Measurements from ENCODE around the gene CYB5RL.

CYB5RL gene

DNA sequence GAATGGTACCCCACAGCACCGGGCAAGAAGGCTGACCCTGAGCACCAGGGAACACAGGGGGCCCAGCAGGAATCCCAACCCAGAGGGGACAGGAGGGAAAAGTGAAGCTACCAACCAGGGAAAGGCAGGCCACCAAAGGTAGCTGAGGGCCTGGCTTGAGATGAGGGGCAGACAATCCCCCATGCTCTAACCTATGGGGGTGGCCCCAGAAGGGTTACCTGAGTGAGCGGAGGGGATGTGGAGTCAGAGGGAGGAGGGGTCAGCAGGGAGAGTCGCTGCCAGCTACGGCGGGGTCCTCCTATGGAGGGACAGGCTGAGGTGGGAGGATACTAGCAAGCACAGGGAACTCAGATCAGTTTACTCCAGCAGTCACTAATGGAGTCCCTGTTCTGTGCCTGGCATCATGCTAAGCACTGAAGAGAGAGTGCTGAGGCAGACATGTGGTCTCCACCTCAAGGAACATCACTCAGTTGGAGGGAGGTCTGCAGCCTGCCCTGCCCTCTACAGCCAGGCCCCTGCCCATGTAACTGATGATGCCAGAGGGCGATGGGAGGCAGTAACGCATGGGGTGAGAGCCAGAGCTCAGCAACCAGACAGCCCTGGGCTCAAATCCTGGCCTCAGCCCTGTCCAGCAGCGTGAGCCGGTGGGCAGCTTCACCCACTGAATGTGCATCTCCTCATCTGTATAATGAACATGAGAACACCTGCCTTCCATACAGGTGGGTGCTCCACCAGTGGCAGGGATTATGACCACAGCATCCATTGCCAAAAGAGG is 21.3 kb downstream of the CYB5RL start:
- no peak overlapping the region for H3K27ac ChIP-seq
- no peaks in the 10 kb centered on the region for H3K36me3 ChIP-seq
- TF ChIP-seq, protein P1, sequence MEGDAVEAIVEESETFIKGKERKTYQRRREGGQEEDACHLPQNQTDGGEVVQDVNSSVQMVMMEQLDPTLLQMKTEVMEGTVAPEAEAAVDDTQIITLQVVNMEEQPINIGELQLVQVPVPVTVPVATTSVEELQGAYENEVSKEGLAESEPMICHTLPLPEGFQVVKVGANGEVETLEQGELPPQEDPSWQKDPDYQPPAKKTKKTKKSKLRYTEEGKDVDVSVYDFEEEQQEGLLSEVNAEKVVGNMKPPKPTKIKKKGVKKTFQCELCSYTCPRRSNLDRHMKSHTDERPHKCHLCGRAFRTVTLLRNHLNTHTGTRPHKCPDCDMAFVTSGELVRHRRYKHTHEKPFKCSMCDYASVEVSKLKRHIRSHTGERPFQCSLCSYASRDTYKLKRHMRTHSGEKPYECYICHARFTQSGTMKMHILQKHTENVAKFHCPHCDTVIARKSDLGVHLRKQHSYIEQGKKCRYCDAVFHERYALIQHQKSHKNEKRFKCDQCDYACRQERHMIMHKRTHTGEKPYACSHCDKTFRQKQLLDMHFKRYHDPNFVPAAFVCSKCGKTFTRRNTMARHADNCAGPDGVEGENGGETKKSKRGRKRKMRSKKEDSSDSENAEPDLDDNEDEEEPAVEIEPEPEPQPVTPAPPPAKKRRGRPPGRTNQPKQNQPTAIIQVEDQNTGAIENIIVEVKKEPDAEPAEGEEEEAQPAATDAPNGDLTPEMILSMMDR (IDR thresholded peaks at IDR 0.05; ENCODE audit: low read depth, low read length) = no peak
- H3K4me3 ChIP-seq (ENCODE audit: low read depth, low read length) = no peak overlapping the region
- no peaks in the 10 kb centered on the region for H3K9me3 ChIP-seq (ENCODE audit: severe bottlenecking)
- no peaks in the 10 kb centered on the region for H3K27me3 ChIP-seq (ENCODE audit: insufficient read depth, low read depth, severe bottlenecking)
- no peak for DNase-seq

DNA sequence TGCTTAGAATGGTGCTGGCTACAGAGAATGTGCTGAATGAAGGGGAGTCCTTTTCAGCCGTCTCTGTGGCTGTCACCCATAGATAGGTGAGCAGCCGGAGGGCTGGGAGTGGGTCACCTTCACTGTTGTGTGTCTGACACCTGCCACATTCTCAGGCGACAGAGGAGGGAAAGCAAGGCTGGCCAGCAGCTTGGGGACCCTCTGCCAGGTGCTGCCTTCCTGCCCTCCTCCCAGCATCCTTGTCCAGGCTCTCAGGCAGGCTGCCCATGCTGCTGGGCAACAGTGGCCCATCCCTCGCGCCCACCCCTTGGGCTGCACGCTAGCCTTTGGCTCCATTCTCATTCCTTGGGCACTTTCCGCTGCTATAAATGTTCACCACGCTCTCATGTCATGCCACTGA is 22.1 kb downstream of the CYB5RL start:
- Histone ChIP-seq H3K27ac (no peak overlapping the region), H3K9me3 (ENCODE audit: severe bottlenecking) (no peaks in the 10 kb centered on the region), H3K27me3 (ENCODE audit: insufficient read depth, low read depth, severe bottlenecking) (no peaks in the 10 kb centered on the region), H3K4me3 (ENCODE audit: low read depth, low read length) (no peak overlapping the region), H3K36me3 (no peaks in the 10 kb centered on the region)
- TF ChIP-seq, protein P1 (IDR thresholded peaks at IDR 0.05; ENCODE audit: low read depth, low read length) = no peak
- DNase-seq = no peak

DNA sequence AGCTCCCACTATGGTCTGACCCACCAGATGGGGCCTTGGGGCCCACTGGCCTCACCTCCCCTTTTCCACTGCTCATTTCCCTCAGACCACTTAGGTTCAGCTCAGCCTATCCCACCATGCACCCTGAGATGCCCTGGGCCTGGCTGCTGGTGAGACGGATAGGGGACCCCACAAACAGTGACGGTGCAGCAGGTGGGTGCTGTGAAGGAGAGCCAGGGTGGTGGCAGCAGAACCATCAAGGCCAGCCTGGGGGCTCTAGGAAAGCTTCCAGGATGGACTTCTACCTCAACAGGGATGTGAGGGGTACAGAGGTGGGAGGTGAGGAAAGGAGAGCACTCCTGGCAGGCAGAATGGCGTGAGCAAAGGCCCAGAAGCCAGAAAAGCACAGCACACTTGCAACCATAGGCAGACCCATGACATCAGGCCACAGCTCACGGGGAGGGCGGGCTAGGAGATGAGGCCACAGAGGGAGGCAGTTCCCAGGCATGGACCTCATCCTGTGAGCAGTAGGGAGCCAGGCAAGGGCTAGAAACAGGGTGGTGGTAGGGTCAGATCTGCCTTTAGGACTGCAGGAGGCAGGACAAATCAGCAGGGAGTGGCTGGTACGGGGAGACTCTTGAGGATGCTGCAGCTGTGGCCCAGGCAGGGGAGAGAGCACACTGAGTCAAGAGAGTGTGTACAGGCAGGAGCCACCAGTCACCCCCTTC is 23.1 kb downstream of the CYB5RL start:
- no peaks in the 10 kb centered on the region for H3K9me3 ChIP-seq (ENCODE audit: severe bottlenecking)
- no peak for DNase-seq
- no peak overlapping the region for H3K4me3 ChIP-seq (ENCODE audit: low read depth, low read length)
- no peak overlapping the region for H3K27ac ChIP-seq
- H3K27me3 ChIP-seq (ENCODE audit: insufficient read depth, low read depth, severe bottlenecking) = no peaks in the 10 kb centered on the region
- TF ChIP-seq, protein P1 (IDR thresholded peaks at IDR 0.05; ENCODE audit: low read depth, low read length) = no peak
- H3K36me3 ChIP-seq = no peaks in the 10 kb centered on the region

DNA sequence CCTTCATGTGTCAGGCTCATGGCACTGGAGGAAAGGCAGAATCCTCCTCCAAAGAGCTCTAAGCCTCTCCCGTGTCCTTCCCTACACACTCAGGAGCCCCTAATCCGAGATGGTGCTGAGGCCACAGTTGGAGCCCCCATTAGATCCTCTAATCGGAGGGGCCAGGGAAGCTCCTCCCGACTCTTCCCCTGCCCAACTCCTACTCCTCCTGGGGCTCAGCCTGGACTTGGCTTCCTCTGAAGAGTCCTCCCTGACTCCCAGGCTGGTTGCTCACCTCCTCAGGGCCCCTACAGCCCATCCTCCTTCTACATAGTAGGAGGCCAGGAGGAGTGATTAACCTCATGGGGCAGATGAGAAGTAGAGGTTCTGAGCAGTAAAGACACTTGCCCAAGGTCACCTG is 25.7 kb downstream of the CYB5RL start:
- no peaks in the 10 kb centered on the region for H3K27me3 ChIP-seq (ENCODE audit: insufficient read depth, low read depth, severe bottlenecking)
- H3K4me3 ChIP-seq (ENCODE audit: low read depth, low read length) = no peak overlapping the region
- H3K36me3 ChIP-seq = no peaks in the 10 kb centered on the region
- no peak for DNase-seq
- TF ChIP-seq, protein P1 (IDR thresholded peaks at IDR 0.05; ENCODE audit: low read depth, low read length) = no peak
- no peak overlapping the region for H3K27ac ChIP-seq
- H3K9me3 ChIP-seq (ENCODE audit: severe bottlenecking) = no peaks in the 10 kb centered on the region

DNA sequence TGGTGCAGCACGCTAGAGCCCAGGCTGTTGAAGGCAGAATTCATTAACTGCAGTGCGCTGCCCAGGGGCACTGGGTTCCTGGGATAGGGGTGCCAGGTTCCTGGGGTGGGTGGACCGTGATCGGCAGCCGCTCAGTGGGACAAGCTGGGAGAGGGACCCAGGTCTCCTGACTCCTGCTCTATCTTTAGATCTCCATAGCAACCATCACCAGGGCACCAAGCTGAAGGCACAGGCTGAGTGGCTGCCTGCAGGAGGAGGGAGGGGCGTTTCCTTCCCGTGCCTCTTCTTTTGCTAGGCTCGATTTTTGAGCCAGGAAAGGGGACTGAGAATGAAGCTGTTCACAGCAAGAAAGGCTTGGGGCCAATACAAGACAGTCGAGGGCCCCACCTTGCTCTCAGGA is 26.1 kb downstream of the CYB5RL start:
- Histone ChIP-seq H3K27ac (no peak overlapping the region), H3K27me3 (ENCODE audit: insufficient read depth, low read depth, severe bottlenecking) (no peaks in the 10 kb centered on the region), H3K4me3 (ENCODE audit: low read depth, low read length) (no peak overlapping the region), H3K36me3 (no peaks in the 10 kb centered on the region), H3K9me3 (ENCODE audit: severe bottlenecking) (no peaks in the 10 kb centered on the region)
- no peak for DNase-seq
- TF ChIP-seq, protein P1 (IDR thresholded peaks at IDR 0.05; ENCODE audit: low read depth, low read length) = no peak
